ENCODE results near the gene TNK2.

DNA sequence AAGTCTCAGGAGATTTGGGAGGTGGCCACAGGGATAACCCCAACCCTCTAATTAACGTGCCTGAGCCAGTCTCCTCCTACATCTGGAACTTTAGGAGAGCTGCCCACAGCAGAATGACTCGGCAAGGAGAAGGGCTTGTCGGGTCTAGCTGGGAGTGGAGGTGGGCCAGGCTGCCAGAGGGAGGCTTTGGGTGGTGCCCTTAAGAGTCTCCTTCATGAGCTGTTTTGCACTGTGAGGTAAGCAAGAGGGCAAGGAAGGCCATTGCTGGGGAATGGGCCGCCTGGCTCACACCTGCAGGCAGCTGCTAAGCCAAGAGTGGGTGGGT, 3.6 kb upstream of the TNK2 start:
- no peak for TF ChIP-seq POLR2A (IDR thresholded peaks at IDR 0.05; ENCODE audit: low read depth, low read length)
- TF ChIP-seq, protein P1, sequence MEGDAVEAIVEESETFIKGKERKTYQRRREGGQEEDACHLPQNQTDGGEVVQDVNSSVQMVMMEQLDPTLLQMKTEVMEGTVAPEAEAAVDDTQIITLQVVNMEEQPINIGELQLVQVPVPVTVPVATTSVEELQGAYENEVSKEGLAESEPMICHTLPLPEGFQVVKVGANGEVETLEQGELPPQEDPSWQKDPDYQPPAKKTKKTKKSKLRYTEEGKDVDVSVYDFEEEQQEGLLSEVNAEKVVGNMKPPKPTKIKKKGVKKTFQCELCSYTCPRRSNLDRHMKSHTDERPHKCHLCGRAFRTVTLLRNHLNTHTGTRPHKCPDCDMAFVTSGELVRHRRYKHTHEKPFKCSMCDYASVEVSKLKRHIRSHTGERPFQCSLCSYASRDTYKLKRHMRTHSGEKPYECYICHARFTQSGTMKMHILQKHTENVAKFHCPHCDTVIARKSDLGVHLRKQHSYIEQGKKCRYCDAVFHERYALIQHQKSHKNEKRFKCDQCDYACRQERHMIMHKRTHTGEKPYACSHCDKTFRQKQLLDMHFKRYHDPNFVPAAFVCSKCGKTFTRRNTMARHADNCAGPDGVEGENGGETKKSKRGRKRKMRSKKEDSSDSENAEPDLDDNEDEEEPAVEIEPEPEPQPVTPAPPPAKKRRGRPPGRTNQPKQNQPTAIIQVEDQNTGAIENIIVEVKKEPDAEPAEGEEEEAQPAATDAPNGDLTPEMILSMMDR (IDR thresholded peaks at IDR 0.05; ENCODE audit: extremely low read depth in 1 of 2, insufficient read depth in 1 of 2, low read depth in 1 of 2, low read length in 2 of 2): no peak
- no peak for TF ChIP-seq EZH2 (IDR thresholded peaks at IDR 0.05; ENCODE audit: borderline replicate concordance, low read depth, low read length, severe bottlenecking)
- TF ChIP-seq FOS (IDR thresholded peaks at IDR 0.05; ENCODE audit: borderline replicate concordance, insufficient read depth, low read length): no peak
- no peak for TF ChIP-seq POLR2AphosphoS5 (IDR thresholded peaks at IDR 0.05; ENCODE audit: insufficient read depth, low read depth, low read length)
- no peak for TF ChIP-seq MYC (IDR thresholded peaks at IDR 0.05; ENCODE audit: low read depth, low read length)

Measured in endothelial cell of umbilical vein (primary cell).